K562 (cell line): Measurements from ENCODE around the gene ZNF202. TPM values are rescaled to one million over a fixed set of nuclear protein-coding genes. Genes with fewer than 3 reads are reported as not detected.
"Not testable (repeated sequence)": the region's sequence is repeated elsewhere in the genome, so short reads cannot be mapped to it uniquely, and the experiment has no call there.

Experiments
- ATAC-seq: fragments of 200-7000 bp; cut with Tn5 transposase; 3 replicates; pipeline ENCODE4 v1.9.1; 2020; ENCODE audit warnings: moderate library complexity
- BruUV-seq: library from RNA; stranded (reverse); fragments of 400-500 nt; replicated peaks from 2 replicates; lab custom pipeline; 2021; lab: Mats Ljungman, UMichigan
- CTCF ChIA-PET: fragments of 300-600 bp; formaldehyde crosslinking; extraction: SDS; loops from one replicate; lab custom pipeline; 2021; ENCODE audit warnings: low intra/inter-chr PET ratio; lab: Yijun Ruan, JAX
- POLR2A ChIA-PET: fragments of 300-600, 350-650 bp; sonication (Branson Sonifier 250); formaldehyde crosslinking; extraction: SDS; loops from one replicate; lab custom pipeline; 2021; ENCODE audit warnings: antibody characterized with exemption, inconsistent platforms; lab: Yijun Ruan, JAX
- DNase-seq, 4 experiments: peaks; one replicate each; pipeline versions ENCODE4 v3.0.0 to v3.0.0-alpha.2; 2011 to 2018; ENCODE audit warnings: low spot score in 3 of 4, mixed read lengths in 3 of 4; ENCODE audit errors: extremely low read depth in 1 of 4
- FAIRE-seq: peaks from 2 replicates; lab custom pipeline; 2011; peaks lifted over from hg19 to GRCh38; lab: Jason Lieb, UNC
- H2AFZ ChIP-seq: 2 replicates; pipeline ENCODE4 v1.6.0; 2011; ENCODE audit warnings: low read depth, low read length, control low read depth, inconsistent platforms
- H3K27ac ChIP-seq: fragments of 200-600 bp; 3 replicates; pipeline ENCODE4 v1.8.0; 2011; ENCODE audit warnings: low read depth, mild to moderate bottlenecking, control low read depth, inconsistent platforms, low read length, moderate library complexity, mixed read lengths; ENCODE audit errors: extremely low read depth
- H3K27me3 ChIP-seq, 2 experiments: fragments of 300-600 bp in 1 of 2; 2 replicates in 1 of 2; 3 replicates in 1 of 2; pipeline versions ENCODE4 v1.6.0 to v1.8.0; 2011; ENCODE audit warnings: inconsistent platforms in 2 of 2, low read length in 2 of 2, mild to moderate bottlenecking in 1 of 2, mixed read lengths in 1 of 2, moderate library complexity in 1 of 2; ENCODE audit not compliant: control insufficient read depth in 2 of 2, insufficient read depth in 2 of 2
- H3K36me3 ChIP-seq: fragments of 300-600 bp; 3 replicates; pipeline ENCODE4 v1.8.0; 2011; ENCODE audit warnings: mild to moderate bottlenecking, low read length, inconsistent platforms; ENCODE audit not compliant: control insufficient read depth, insufficient read depth
- H3K4me1 ChIP-seq, 2 experiments: fragments of 200-600 bp in 1 of 2; replicated peaks in 1 of 2; 2 replicates in 1 of 2; 3 replicates in 1 of 2; pipeline versions ENCODE4 v1.5.1 to v1.8.0; 2011; ENCODE audit warnings: inconsistent platforms in 2 of 2, low read length in 2 of 2, mild to moderate bottlenecking in 1 of 2, mixed read lengths in 1 of 2, moderate library complexity in 1 of 2; ENCODE audit not compliant: control insufficient read depth in 2 of 2, insufficient read depth in 2 of 2
- H3K4me2 ChIP-seq: 2 replicates; pipeline ENCODE4 v1.6.1; 2011; ENCODE audit warnings: low read length, control low read depth, inconsistent platforms, mixed read lengths; ENCODE audit not compliant: insufficient read depth
- H3K4me3 ChIP-seq: fragments of 200-600 bp; sonication (generic), shearing (Covaris generic); 2 replicates; pipeline ENCODE4 v1.5.1; 2016; ENCODE audit warnings: control low read depth, inconsistent platforms
- H3K79me2 ChIP-seq: fragments of 200-600 bp; 3 replicates; pipeline ENCODE4 v1.8.0; 2011; ENCODE audit warnings: low read length, inconsistent platforms; ENCODE audit not compliant: control insufficient read depth, insufficient read depth
- H3K9ac ChIP-seq, 2 experiments: 2 replicates each; pipeline versions ENCODE4 v1.6.0 to v1.6.1; 2011; ENCODE audit warnings: low read depth in 2 of 2, low read length in 2 of 2, control low read depth in 1 of 2, inconsistent platforms in 1 of 2, mild to moderate bottlenecking in 1 of 2, mixed read lengths in 1 of 2; ENCODE audit not compliant: insufficient read depth in 1 of 2
- H3K9me1 ChIP-seq: one replicate; pipeline ENCODE4 v1.6.0; 2011; ENCODE audit warnings: inconsistent platforms, mild to moderate bottlenecking, low read length, moderate library complexity; ENCODE audit not compliant: control insufficient read depth, insufficient read depth
- H3K9me3 ChIP-seq: replicated peaks from 2 replicates; pipeline ENCODE4 v1.5.1; 2011; ENCODE audit warnings: low read depth, low read length, inconsistent platforms; ENCODE audit not compliant: control insufficient read depth, insufficient read depth
- H4K20me1 ChIP-seq: replicated peaks from 2 replicates; pipeline ENCODE4 v1.6.1; 2011; ENCODE audit warnings: low read length, inconsistent platforms, mixed read lengths; ENCODE audit not compliant: control insufficient read depth, insufficient read depth
- BRD4 ChIP-seq: fragments of 200-600 bp; sonication (generic); IDR thresholded peaks from 2 replicates; pipeline ENCODE4 v1.6.1; 2017; ENCODE audit warnings: inconsistent platforms
- HEY1 ChIP-seq: fragments of 250-450 bp; sonication (Bioruptor Pico); IDR thresholded peaks from 2 replicates; pipeline ENCODE4 v1.5.0; 2020; ENCODE audit warnings: mild to moderate bottlenecking, moderate library complexity, borderline replicate concordance
- NBN ChIP-seq: fragments of 450-650 bp; IDR thresholded peaks from 2 replicates; pipeline ENCODE4 v1.6.1; 2016; ENCODE audit warnings: low read depth, mild to moderate bottlenecking
- PTTG1 ChIP-seq: fragments of 450-650 bp; IDR thresholded peaks from 2 replicates; pipeline ENCODE4 v1.6.1; 2016; ENCODE audit warnings: low read depth, mild to moderate bottlenecking, missing genetic modification characterization, missing compliant biosample characterization
- ZNF146 ChIP-seq: IDR thresholded peaks from one replicate; pipeline ENCODE4 v1.6.1; 2018; ENCODE audit warnings: missing compliant biosample characterization; ENCODE audit not compliant: unreplicated experiment
- WGBS: fragments of 100-300 bp; shearing (Covaris generic); methylation state at CpG from one replicate; pipeline ENCODE4 v1.1.6; 2016; ENCODE audit warnings: low coverage, mixed read lengths; ENCODE audit not compliant: insufficient coverage; ENCODE audit errors: missing lambda C conversion rate; 5-methylcytosine and 5-hydroxymethylcytosine counted together
- in situ Hi-C: fragments of 300-500 bp; cut with MboI; formaldehyde crosslinking; loops from 4 replicates; pipeline ENCODE4 v1.15.0; 2018; ENCODE audit warnings: inconsistent platforms, mixed read lengths
- intact Hi-C: fragments of 100-400 bp; cut with micrococcal nuclease; formaldehyde crosslinking; loops from 2 replicates; pipeline ENCODE4 v1.14.2; 2022
- polyA plus RNA-seq, 8 experiments: library from polyadenylated mRNA; depleted of rRNA in 4 of 8; stranded (reverse) in 5 of 8; unstranded in 3 of 8; fragments of >200 nt; fragmentation: Nextera tagmentation in 2 of 8; fragmentation: Illumina TruSeq in 1 of 8; extraction: Ambion mirVana in 2 of 8; extraction: Trizol in 1 of 8; gene quantifications; 2 replicates each; pipeline versions ENCODE4 v1.2.1 to v1.2.3, GENCODE V29; 2011 to 2014; ENCODE audit warnings: inconsistent platforms in 1 of 8, missing spikeins in 1 of 8
- total RNA-seq, 7 experiments: library from RNA; depleted of rRNA in 6 of 7; stranded (reverse); fragments of >200 nt in 6 of 7; fragmentation: Illumina TruSeq in 2 of 7; extraction: Trizol in 2 of 7; gene quantifications; 2 replicates each; pipeline versions ENCODE4 v1.2.1 to v1.2.3, GENCODE V29; 2011 to 2021; ENCODE audit warnings: low replicate concordance in 1 of 7
- TF ChIP-seq, protein P1 (sequence below): sonication (generic); formaldehyde crosslinking; IDR thresholded peaks from 2 replicates; pipeline ENCODE4 v1.8.0; 2022; ENCODE audit warnings: mild to moderate bottlenecking, missing genetic modification reagents, borderline replicate concordance

The ZNF202 gene
- total and polyA plus RNA-seq, 9 of the 15 experiments (the other 6 are each of a cell fraction or from before 2014, with no cell fraction given): 2.3 to 18.7 (median 12.7) TPM

GRCh38 chr11:123751781-123752180, 10.3 kb upstream of the ZNF202 start (continued):
- TF ChIP-seq, protein P1, sequence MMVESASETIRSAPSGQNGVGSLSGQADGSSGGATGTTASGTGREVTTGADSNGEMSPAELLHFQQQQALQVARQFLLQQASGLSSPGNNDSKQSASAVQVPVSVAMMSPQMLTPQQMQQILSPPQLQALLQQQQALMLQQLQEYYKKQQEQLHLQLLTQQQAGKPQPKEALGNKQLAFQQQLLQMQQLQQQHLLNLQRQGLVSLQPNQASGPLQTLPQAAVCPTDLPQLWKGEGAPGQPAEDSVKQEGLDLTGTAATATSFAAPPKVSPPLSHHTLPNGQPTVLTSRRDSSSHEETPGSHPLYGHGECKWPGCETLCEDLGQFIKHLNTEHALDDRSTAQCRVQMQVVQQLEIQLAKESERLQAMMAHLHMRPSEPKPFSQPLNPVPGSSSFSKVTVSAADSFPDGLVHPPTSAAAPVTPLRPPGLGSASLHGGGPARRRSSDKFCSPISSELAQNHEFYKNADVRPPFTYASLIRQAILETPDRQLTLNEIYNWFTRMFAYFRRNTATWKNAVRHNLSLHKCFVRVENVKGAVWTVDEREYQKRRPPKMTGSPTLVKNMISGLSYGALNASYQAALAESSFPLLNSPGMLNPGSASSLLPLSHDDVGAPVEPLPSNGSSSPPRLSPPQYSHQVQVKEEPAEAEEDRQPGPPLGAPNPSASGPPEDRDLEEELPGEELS (CRISPR knock-in tag): no peak
- TF ChIP-seq HEY1 (no peak), NBN (no peak), BRD4 (no peak), PTTG1 (tag) (no peak)

- POLR2A ChIA-PET, BruUV-seq, ATAC-seq, H3K9ac ChIP-seq, CTCF ChIA-PET, H3K27me3 ChIP-seq, H3K36me3 ChIP-seq, H4K20me1 ChIP-seq, H2AFZ ChIP-seq, FAIRE-seq, in situ Hi-C loops, H3K9me3 ChIP-seq, H3K4me3 ChIP-seq, H3K4me1 ChIP-seq, H3K4me2 ChIP-seq: not testable (repeated sequence)
- 8% methylated on average over 2 of the region's 2 CpGs for WGBS
- intact Hi-C loops: loop anchor here (10.0 kb wide), 1 partner anchor 446 kb away; no protein-coding TSS in a partner anchor
- TF ChIP-seq ZNF146 (CRISPR knock-in tag): peak; percentile 86
- TF ChIP-seq, all 486 proteins: peak for 1; not testable (repeated sequence) for 485
- not testable (repeated sequence) for H3K9me1 ChIP-seq, H3K79me2 ChIP-seq, H3K27ac ChIP-seq, DNase-seq
Observed at GRCh38 chr11:123748349-123748748, 6.9 kb upstream of the ZNF202 start.
